ENCODE data around the gene PRICKLE4. TPM values are rescaled to one million over a fixed set of nuclear protein-coding genes. Genes with fewer than 3 reads are reported as not detected.

The PRICKLE4 gene, protein sequence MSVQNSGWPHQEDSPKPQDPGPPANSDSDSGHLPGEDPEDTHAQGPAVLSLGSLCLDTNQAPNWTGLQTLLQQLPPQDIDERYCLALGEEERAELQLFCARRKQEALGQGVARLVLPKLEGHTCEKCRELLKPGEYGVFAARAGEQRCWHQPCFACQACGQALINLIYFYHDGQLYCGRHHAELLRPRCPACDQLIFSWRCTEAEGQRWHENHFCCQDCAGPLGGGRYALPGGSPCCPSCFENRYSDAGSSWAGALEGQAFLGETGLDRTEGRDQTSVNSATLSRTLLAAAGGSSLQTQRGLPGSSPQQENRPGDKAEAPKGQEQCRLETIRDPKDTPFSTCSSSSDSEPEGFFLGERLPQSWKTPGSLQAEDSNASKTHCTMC
- not detected in 2 replicates for total RNA-seq

DNA sequence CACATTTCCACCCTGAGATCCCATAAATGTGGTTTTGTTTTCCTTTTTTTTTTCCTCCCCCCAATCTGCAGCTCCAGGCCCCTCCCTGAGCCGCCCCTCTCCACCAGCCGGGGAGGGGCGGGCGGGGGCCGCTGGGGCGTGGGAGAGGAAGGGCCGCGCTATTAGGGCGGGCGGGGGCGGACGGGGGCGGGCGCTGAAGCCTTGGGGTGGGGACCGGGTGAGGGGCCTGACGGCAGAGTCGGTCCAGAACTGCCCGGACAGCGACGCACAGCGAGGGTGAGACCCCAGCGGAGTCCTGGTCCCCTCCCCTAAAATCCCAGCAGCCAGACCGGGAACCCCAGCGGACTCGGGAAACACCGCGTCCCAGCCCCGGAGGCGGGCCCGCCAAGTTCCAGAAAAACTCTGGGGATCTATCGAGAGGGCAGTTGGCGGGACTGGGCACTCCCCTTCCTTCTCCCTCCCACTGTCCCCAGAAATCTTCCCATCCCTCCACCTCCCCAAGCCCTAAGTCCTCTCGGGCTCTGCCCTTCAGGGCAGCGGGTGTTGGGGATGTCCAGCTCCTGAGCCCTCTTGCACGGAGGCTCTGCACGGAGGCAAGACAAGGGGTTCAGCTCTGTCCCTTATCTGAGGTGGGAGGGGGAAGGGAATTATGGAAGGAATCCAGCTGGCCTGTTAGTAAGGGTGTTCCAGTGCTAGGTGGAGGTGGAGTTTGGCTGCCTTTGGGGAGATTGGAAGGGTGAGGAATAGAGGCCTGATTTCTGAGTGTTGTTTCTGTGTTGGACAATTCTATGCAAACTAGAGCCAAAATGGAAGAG is at the start of gene PRICKLE4:
PRICKLE4 (plus strand) TSS at position 232 of the 815 bp plus-strand sequence. CDS start 2,692 bp downstream, outside the sequence.

DNA sequence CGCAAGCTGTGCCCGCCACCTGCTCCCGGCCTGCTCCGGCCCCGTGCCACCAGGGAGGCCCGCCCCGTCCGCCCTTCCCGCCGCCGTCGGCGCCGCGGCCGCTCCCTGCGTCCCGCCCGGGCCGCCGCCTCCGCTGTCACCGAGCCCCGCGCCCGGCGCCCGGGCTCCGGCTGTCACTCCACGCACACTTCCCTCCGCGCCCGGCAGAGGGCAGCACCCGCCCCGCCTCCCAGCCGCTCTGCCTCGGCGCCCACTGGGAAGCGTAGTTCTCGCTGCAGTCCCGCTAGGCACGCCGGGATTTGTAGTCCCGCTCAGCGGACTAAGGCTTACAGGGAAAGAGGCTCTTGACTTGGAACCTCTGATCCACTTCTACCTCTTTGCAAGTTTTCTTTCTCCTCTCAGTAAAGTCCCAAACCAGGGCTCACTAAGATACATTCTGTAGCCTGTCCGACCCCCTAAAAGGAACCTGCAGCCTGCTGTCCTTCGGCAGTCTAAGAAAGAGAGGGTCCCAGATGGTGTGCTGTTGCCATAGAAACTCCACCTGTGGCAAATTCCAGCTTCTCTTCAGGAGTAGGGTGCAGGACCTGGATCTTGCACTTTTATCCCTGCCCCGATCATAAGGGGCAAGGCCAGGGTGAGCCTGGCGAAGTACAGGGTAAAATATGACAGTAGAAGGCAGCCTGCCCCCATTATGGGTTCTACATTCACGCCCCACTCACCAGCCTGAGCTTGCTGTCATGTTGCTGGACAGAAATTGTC is 45.0 kb upstream of the PRICKLE4 start, which contains the start of gene TFEB:
TFEB (minus strand) TSS at position 182 of the 759 bp plus-strand sequence. CDS start 44,395 bp downstream, outside the sequence.

DNA sequence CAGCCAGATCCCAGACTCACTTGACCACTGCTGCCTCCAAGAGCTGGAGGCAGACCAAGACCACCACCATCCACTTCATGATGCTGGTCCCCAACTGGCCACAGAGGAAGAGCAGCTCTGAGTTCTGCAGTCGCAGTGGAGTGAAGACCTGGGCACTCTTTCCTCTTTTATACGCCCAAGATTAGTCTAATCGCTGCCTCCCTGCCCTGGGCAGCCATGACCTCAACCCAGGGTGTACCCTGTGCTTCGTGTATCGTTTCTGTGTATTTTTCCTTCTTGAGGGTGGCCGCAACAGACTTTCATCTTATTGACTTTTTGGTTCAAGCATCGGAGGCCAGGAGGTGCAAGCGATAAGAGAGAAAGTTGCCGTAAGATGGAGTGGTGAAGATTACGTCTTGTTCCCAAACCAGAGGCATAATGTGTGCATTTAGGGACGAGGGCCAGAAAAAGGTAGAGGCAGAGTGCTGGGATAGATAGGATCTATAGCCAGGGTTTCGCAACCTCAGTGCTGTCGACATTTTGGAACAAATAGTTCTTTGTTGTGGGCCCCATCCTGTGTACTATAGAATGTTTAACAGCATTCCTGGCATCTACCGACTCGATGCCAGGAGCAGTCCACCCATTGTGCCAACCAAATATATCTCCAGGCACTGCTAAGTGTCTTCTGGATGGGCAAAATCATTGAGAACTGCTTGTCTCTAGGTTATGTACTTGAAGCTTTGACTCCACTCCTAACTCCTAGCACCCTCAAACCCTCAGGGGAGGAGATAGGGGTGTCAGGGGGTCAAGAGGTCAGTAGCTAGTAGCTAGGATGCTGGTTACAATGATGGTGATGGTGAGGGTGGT is 33.1 kb upstream of the PRICKLE4 start, which contains the start of gene PGC:
PGC (minus strand) TSS at position 142 of the 846 bp plus-strand sequence; CDS start at position 79, 63 bp downstream.

DNA sequence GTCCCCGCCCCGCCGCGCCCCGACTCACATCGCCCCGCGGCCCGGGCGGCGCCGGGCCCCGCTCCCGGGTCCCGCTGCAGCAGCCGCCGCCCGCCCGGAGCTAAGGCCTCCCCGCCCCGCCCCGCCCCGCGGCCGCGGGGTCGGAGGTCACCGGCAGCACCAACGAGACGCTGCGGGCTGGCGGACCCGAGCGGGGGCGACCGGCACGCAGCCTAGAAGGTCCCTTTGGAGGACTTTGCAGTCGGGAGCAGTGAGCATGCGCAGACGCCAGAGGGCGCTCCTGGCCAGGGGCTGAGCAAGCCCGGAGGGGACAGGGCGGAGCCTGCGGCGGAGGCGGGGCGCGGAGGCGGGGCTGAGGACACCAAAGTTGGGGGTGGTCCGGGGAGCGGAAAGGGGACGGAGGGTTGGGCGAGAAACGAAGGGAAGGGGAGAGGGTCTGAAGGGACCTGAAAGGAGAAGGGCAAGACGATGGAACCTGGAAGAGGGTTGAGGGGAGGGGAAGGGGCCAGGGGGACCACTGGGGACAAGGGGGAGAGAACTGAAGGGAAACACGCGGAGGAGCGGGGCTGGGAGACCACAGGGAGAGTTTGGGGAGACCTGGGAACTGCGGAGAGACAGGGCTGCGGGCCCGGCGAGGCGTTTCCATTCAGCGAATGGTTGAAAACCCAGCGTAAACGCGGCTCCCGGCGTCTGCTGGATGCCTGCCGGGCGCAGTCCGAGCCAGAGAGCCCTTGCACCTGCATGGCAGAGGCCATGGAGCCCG is 613 bp upstream of the PRICKLE4 start, which contains the start of gene FRS3:
FRS3 (minus strand) TSS at position 113 of the 763 bp plus-strand sequence. CDS start 2,913 bp downstream, outside the sequence.

DNA sequence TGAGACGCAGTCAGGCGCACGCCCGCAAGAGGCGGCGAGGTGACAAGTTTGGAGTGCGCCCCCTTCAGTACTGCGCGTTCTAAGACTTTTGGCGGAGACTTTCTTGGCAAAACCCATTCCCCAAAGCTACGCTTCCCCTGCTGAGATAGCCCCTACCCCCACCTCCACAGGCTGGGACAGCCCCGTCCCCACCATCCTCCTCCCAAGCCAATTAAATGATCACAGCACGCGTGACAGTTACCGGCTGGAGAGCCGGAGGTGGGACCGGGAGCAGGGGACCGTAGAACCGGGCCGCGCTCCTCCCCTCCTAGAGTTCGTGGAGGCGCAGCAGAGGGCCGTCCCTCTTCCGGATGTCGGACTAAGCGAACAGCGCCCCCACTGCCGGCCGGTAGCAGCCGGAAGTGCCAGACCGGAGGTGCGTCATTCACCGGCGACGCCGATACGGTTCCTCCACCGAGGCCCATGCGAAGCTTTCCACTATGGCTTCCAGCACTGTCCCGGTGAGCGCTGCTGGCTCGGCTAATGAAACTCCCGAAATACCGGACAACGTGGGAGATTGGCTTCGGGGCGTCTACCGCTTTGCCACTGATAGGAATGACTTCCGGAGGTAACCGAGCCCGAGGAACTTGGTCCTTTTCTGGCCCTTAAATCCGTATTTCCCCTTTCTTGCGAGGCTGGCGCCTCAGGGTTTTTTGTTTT is 6.8 kb downstream of the PRICKLE4 start, which contains the start of gene TOMM6:
TOMM6 (plus strand) TSS at position 476 of the 699 bp plus-strand sequence; CDS start at position 480, 4 bp downstream.

Small RNAs within 50 kb of the gene (small RNA-seq; reads per million reads assigned to genes)
- gene AL365205.2 (not detected), gene AL365205.3 (not detected), gene RF00393 (not detected)

Other genes starting within 250 kb of the PRICKLE4 start
- 1.7 and 2.8 TPM in 2 replicates for gene FOXP4, start 234.4 kb upstream of the PRICKLE4 start, total RNA-seq
- gene MDFI, start 142.3 kb upstream of the PRICKLE4 start, total RNA-seq = 0.49 TPM in 1 of 2 replicates, not detected in the other
- gene TFEB, start 45.2 kb upstream of the PRICKLE4 start, total RNA-seq = 8.1 and 9.2 TPM in 2 replicates
- not detected in 2 replicates for gene PGC, start 33.4 kb upstream of the PRICKLE4 start, total RNA-seq
- 1.5 and 2.8 TPM in 2 replicates for gene FRS3, start 882 bp upstream of the PRICKLE4 start, total RNA-seq
- gene TOMM6, start 6.9 kb downstream of the PRICKLE4 start, total RNA-seq = 37.8 and 60.1 TPM in 2 replicates
- gene USP49, start 114.6 kb downstream of the PRICKLE4 start, total RNA-seq = 2.8 and 3.7 TPM in 2 replicates
- gene MED20, start 140.4 kb downstream of the PRICKLE4 start, total RNA-seq = 34.7 and 39.1 TPM in 2 replicates
- 10.1 and 17.0 TPM in 2 replicates for gene BYSL, start 140.7 kb downstream of the PRICKLE4 start, total RNA-seq
- 26.7 and 27.3 TPM in 2 replicates for gene CCND3, start 161.0 kb downstream of the PRICKLE4 start, total RNA-seq

Measured in hair follicle dermal papilla cell (primary cell).